Kidney epithelial cell (primary cell): ENCODE results near the gene SLC35F3. TPM values are rescaled to one million over a fixed set of nuclear protein-coding genes. Genes with fewer than 3 reads are reported as not detected.

Source experiments
- DNase-seq: peaks from one replicate; pipeline ENCODE4 v3.0.0-alpha.2; 2010; ENCODE audit warnings: low read depth
- H3K27me3 ChIP-seq: 2 replicates; pipeline ENCODE4 v1.6.0; 2011; ENCODE audit warnings: low read length; ENCODE audit not compliant: control insufficient read depth, insufficient read depth
- H3K36me3 ChIP-seq: 2 replicates; pipeline ENCODE4 v1.5.1; 2011; ENCODE audit warnings: low read length; ENCODE audit not compliant: control insufficient read depth, insufficient read depth
- H3K4me3 ChIP-seq: 2 replicates; pipeline ENCODE4 v1.5.1; 2011; ENCODE audit warnings: low read depth, mild to moderate bottlenecking, control low read depth, low read length
- CTCF ChIP-seq: IDR thresholded peaks from 2 replicates; pipeline ENCODE4 v1.5.1; 2011; ENCODE audit warnings: mild to moderate bottlenecking, moderate library complexity, low read length, control low read depth, inconsistent platforms; ENCODE audit not compliant: insufficient read depth, poor library complexity, severe bottlenecking
- total RNA-seq: library from RNA; depleted of rRNA; stranded (reverse); fragments of >200 nt; gene quantifications from 2 replicates; pipeline ENCODE4 v1.2.3, GENCODE V29; 2015

The SLC35F3 gene
- total RNA-seq, 1 donor from 2014 or later: 1.1 TPM

- DNase-seq: no peak
- no peaks in the 10 kb centered on the region for H3K36me3 ChIP-seq
- H3K4me3 ChIP-seq: no peak overlapping the region
- H3K27me3 ChIP-seq: no peaks in the 10 kb centered on the region
- TF ChIP-seq CTCF: no peak
Observed at GRCh38 chr1:234109840-234110239, 205.4 kb downstream of the SLC35F3 start.

- no peak for DNase-seq
- no peak overlapping the region for H3K4me3 ChIP-seq
- no peaks in the 10 kb centered on the region for H3K36me3 ChIP-seq
- no peaks in the 10 kb centered on the region for H3K27me3 ChIP-seq
- TF ChIP-seq CTCF: peak; percentile 57
Observed at GRCh38 chr1:234111458-234112142, 207.1 kb downstream of the SLC35F3 start.

- TF ChIP-seq CTCF: peak; percentile 63
- no peak for DNase-seq
- H3K36me3 ChIP-seq: no peaks in the 10 kb centered on the region
- no peaks in the 10 kb centered on the region for H3K27me3 ChIP-seq
- no peak overlapping the region for H3K4me3 ChIP-seq
Observed at GRCh38 chr1:234114648-234115307, 210.3 kb downstream of the SLC35F3 start.

- DNase-seq: no peak
- Histone ChIP-seq H3K36me3 (no peaks in the 10 kb centered on the region), H3K4me3 (no peak overlapping the region), H3K27me3 (no peaks in the 10 kb centered on the region)
- no peak for TF ChIP-seq CTCF
Observed at GRCh38 chr1:234118911-234119310, 214.4 kb downstream of the SLC35F3 start.

GRCh38 chr1:234119431-234119830 lies 215.0 kb downstream of the SLC35F3 start:
- no peak for DNase-seq
- H3K36me3 ChIP-seq: no peaks in the 10 kb centered on the region
- H3K4me3 ChIP-seq: no peak overlapping the region
- no peaks in the 10 kb centered on the region for H3K27me3 ChIP-seq
- TF ChIP-seq CTCF: no peak
